NT2/D1 (cell line): ENCODE data around the gene PPFIBP1.
"Not testable (repeated sequence)": the region's sequence is repeated elsewhere in the genome, so short reads cannot be mapped to it uniquely, and the experiment has no call there.

Experiments
- SUZ12 ChIP-seq: IDR thresholded peaks from 2 replicates; pipeline ENCODE4 v1.6.1; 2011; ENCODE audit not compliant: insufficient read length, insufficient read depth; ENCODE audit errors: extremely low read depth
- YY1 ChIP-seq: IDR thresholded peaks from 2 replicates; pipeline ENCODE4 v1.6.1; 2011; ENCODE audit not compliant: insufficient read length, insufficient read depth
- ZNF274 ChIP-seq: IDR thresholded peaks from 2 replicates; pipeline ENCODE4 v1.6.1; 2011; ENCODE audit warnings: mild to moderate bottlenecking, low read depth, low read length

DNA sequence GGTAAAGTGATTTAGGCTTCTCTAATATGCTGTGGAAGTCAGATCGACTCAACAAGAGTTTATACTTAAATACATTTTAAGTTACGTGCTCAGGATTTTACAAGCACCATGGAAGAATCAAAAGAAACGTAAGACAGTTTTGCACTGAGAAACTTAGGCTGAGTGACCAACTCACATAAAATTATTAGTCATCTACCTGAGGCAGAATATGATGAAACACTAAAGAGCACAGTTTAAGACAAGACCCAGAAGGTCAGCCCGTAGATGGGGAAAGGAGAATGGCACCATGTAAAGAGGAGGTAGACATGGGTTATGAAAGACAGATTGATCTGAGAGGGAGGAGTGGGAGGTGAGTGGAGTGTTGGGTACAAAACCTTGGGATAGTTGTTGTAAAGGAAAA, 118.4 kb downstream of the PPFIBP1 start:
- TF ChIP-seq YY1, SUZ12, ZNF274: not testable (repeated sequence)
